ENCODE results near the gene ZMIZ2.
"Not testable (repeated sequence)": the region's sequence is repeated elsewhere in the genome, so short reads cannot be mapped to it uniquely, and the experiment has no call there.

GRCh38 chr7:44803828-44804519, 55.3 kb downstream of the ZMIZ2 start:
- not testable (repeated sequence) for TF ChIP-seq CTCF, POLR2A, POLR2AphosphoS5 (IDR thresholded peaks at IDR 0.05)

Measured in prostate gland (tissue), 2 donors.